HG03139 (cell line): Measurements from ENCODE around the gene GPATCH11.

Experiments
- ATAC-seq: cut with Tn5 transposase; IDR thresholded peaks from one replicate; pipeline ENCODE4 v1.9.1; 2021; ENCODE audit not compliant: unreplicated experiment

Gene GPATCH11

DNA sequence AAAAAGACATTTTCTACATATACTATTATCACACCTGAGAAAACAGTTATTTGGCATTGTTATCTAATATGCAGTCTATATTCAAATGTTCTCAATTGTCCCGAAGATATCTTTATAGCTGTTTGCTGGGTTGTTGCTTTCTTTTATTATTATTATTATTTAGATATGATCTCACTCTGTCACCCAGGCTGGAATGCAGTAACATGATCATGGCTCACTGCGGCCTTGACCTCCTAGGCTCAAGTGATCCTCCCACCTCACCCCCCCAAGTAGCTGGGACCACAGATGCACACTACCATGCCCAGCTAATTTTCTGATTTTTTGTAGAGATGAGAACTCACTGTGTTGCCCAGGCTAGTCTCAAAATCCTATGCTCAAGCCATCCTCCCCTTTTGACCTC, 19.9 kb downstream of the GPATCH11 start:
- no peak for ATAC-seq

DNA sequence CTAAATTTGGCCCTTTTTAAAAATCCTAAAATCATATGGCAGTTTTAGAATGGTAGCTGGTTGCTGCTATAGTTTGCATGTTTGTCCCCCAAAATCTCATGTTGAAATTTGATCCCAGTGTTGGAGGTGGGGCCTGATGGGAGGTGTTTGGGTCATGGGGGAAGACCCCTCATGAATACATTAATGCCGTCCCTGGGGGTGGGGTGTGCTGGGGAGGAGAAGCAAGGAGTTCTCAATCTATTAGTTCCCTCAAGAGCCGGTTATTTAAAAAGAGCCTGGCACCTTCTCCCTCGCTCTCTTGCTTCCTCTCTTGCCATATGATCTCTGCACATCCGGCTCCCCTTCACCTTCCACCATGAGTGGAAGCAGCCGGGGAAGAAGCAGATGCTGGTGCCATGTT, 20.8 kb downstream of the GPATCH11 start:
- ATAC-seq, result no peak

DNA sequence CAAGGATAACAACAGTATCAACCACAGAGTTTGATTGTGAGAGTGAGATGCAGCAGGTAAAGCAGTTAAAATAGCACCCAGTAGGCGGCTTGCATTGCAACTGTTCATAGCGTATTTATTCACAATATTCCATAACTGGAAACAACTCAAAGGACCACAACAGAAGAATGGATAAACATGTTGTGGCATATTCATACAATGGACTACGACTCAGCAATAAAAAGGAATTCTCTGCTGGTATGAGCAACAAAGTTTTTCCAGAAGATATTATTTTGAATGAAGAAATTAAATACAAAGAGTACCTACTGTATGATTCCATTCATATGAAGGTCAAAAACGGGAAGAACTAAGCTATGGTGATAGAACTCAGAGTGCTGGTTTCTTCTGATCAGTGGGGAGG, 25.2 kb downstream of the GPATCH11 start:
- no peak for ATAC-seq

GRCh38 chr2:37110306-37111212, 26.2 kb downstream of the GPATCH11 start:
- ATAC-seq, result no peak

DNA sequence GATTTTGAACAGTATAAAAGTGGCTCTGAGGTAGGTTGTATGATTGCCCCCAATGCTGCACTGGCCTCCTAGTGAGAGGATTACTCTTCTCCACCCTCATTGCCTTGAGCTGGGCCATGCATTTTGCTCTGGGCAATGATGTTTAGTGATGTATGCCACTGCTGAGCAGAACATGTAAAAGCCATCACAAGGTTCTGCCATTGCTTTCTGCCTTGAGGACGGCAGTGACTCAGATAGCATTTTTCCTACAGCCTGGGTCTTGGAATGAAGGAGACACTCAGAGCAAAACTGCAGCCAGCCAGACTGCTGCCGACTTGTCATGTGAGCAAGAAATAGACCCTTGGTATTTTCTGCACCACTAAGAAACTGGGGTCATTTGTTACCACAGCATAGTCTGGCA, 27.6 kb downstream of the GPATCH11 start:
- ATAC-seq, result no peak

DNA sequence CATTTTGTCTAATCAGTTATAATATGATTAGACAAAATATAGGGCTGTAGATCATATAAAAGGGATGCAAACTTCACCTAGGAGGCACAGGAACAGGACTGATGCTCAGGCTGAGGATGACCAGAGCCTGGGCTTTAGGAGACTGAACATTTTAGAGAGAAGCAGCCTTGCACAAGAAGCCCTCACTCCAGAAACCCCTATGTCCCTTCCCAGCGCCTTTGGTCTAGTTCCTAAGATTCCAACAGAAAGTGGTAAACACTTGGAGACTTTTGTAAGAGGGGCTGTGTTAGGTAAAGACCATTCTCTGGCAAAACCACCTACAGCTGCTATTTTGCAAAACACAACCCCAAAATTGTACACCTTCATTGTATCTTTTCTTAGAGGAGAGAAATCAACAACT, 33.2 kb downstream of the GPATCH11 start:
- ATAC-seq, result no peak

DNA sequence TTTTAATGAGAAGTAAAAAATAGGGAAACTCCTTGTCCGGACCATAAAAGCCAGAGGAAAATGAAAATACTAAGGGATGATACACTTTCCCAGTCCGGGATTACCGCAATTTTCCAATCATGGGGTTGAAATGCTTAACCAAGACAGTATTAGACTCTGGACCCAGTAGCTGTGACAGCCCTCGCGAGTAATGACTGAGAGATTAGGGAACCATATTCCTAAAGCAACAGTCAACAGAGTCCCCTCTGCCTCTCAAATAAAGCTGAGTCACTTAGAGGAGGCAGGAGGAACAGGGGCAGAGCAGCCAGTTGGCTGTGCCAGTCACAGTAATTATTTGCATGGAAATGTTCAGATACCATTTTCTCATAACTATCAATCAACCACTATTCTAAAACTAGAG, 34.8 kb downstream of the GPATCH11 start:
- no peak for ATAC-seq

- no peak for ATAC-seq
Observed at GRCh38 chr2:37125416-37125815, 41.1 kb downstream of the GPATCH11 start.

- no peak for ATAC-seq
Observed at GRCh38 chr2:37132914-37133313, 48.6 kb downstream of the GPATCH11 start.

DNA sequence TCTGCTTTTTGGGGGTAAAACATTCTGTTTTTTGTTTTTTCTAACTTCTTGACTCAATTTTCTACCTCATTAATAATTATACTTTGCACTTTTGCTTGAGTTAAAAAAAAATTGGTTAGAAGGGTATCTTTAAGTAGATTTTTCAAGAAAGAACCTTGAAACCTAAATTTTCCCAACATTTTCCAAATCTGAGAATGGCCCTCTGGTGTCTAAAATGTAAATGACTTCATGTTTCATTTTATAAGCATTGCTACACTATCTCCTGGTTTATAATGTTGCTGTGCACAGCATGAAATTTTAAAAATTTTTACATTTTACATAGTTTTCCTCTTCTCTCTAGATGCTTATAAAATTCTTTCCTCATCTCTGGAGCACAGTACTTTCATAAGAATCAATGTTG, 58.2 kb downstream of the GPATCH11 start:
- ATAC-seq, result no peak

GRCh38 chr2:37143974-37144373, 59.7 kb downstream of the GPATCH11 start:
- no peak for ATAC-seq

DNA sequence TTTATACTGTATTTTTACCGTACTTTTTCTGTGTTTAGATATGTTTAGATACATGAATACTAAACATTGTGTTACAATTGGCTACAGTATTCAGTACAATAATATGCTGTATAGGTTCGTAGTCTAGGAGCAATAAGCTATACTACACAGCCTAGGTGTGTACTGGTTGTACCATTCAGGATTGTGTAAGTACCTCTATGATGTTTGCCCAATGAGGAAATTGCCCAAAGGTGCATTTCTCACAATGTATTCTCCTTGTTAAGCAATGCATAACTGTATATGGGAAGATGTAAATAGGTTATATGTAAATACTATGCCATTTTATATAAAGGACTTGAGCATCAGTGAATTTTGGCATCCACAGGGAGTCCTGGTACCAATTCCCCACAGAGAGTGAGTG, 61.7 kb downstream of the GPATCH11 start:
- no peak for ATAC-seq

- no peak for ATAC-seq
Observed at GRCh38 chr2:37148325-37148724, 64.0 kb downstream of the GPATCH11 start.
